22Rv1 (cell line): ENCODE results near the gene AHNAK.

Source experiments
- H3K27ac ChIP-seq: fragments of 450-650 bp; 2 replicates; pipeline ENCODE4 v1.5.1; 2017
- ZFX ChIP-seq: fragments of 450-650 bp; IDR thresholded peaks from 2 replicates; pipeline ENCODE4 v1.6.1; 2017; ENCODE audit warnings: antibody characterized with exemption, borderline replicate concordance
- TF ChIP-seq, protein P1 (sequence below): fragments of 450-650 bp; IDR thresholded peaks from 2 replicates; pipeline ENCODE4 v1.5.1; 2017; ENCODE audit warnings: mild to moderate bottlenecking

Gene AHNAK

GRCh38 chr11:62539238-62539925 is 7.2 kb downstream of the AHNAK start:
- no peak for TF ChIP-seq ZFX
- TF ChIP-seq, protein P1, sequence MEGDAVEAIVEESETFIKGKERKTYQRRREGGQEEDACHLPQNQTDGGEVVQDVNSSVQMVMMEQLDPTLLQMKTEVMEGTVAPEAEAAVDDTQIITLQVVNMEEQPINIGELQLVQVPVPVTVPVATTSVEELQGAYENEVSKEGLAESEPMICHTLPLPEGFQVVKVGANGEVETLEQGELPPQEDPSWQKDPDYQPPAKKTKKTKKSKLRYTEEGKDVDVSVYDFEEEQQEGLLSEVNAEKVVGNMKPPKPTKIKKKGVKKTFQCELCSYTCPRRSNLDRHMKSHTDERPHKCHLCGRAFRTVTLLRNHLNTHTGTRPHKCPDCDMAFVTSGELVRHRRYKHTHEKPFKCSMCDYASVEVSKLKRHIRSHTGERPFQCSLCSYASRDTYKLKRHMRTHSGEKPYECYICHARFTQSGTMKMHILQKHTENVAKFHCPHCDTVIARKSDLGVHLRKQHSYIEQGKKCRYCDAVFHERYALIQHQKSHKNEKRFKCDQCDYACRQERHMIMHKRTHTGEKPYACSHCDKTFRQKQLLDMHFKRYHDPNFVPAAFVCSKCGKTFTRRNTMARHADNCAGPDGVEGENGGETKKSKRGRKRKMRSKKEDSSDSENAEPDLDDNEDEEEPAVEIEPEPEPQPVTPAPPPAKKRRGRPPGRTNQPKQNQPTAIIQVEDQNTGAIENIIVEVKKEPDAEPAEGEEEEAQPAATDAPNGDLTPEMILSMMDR: no peak
- 0 out of 2 replicates have a peak overlapping the region, but pooled peaks have one; percentile 10 for H3K27ac ChIP-seq

DNA sequence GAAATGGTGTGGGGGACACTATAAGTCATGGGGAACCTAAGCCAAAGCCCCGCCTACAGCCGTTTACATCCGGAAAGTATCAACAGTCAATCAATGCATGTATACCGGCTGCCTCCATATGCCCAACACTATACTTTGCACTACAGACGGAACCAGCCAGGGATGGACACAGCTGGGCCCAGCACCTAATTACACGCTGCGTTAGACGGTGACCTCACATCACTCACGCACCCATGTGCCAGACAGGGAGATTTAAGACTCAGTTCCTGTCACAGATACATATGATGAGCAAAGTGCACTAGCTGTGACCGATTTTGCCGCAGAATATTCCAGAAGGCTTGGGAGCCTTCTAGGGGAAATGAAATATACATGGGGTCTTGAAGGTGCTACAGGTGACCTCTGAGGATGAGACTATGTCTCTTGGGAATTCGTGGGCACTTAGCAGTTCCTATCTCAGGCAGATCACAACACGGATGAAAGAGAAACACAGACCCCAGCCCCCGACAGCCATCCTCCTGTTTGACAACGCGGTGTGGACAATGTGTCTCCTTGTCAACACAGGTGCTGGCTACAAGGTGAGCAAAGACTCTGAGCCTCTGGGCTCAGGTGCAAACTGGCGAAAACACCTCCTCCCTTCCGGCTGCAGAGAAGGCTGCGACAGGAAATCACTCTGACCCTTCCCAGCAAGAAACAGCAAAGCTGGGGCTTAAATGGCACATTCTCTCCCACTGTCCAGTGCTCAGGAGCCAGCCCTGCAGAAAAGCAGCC is 8.0 kb downstream of the AHNAK start:
- 0 out of 2 replicates have a peak overlapping the region, but pooled peaks have one; percentile 10 for H3K27ac ChIP-seq
- no peak for TF ChIP-seq ZFX
- TF ChIP-seq, protein P1: no peak

GRCh38 chr11:62536301-62536957 is 10.2 kb downstream of the AHNAK start:
- TF ChIP-seq, protein P1: no peak
- TF ChIP-seq ZFX: no peak
- H3K27ac ChIP-seq: no peak overlapping the region

- H3K27ac ChIP-seq: no peak overlapping the region
- TF ChIP-seq, protein P1: no peak
- no peak for TF ChIP-seq ZFX
These were observed 10.8 kb downstream of the AHNAK start for GRCh38 chr11:62535802-62536201.

DNA sequence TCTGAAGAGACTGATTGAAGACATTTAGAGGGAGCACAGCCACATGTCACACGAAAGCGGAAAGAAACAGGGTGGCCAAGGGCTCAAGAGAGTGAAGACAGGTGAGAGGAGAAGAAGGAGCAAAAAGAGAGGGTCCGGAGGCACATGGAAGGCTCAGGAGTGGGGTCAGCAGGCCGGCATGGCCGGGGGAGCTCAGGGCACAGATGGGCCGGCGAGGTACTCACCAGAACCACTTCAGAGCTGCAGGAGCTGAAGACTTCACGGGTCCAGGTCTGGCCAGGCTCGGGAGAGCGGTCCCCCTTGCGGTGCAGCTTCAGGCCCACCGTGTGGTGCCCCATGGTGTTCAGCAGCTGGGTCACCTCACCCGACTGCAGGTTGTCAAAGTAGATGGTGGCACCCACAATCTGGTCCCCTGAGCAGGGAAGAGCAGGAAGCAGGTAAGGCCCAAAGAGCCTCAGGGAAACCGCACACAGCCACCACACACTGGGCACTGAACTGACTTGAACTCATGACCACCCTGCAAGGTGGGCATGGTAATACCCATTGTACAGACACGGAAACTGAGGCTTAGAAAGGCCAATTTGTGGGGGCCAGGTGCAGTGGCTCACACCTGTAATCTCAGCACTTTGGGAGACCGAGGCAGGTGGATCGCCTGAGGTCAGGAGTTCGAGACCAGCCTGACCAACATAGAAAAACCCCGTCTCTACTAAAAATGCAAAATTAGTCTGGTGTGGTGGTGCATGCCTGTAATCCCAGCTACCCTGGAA is 11.6 kb downstream of the AHNAK start:
- no peak overlapping the region for H3K27ac ChIP-seq
- no peak for TF ChIP-seq ZFX
- TF ChIP-seq, protein P1: no peak

GRCh38 chr11:62532096-62532495 is 14.5 kb downstream of the AHNAK start:
- TF ChIP-seq, protein P1: no peak
- H3K27ac ChIP-seq: no peak overlapping the region
